SKM-1 (cell line): ENCODE measurements around the gene SPHKAP.
"Not testable (repeated sequence)": the region's sequence is repeated elsewhere in the genome, so short reads cannot be mapped to it uniquely, and the experiment has no call there.

Source experiments
- DNase-seq: peaks from one replicate; lab custom pipeline; 2025; ENCODE audit not compliant: unreplicated experiment; lab: John Stamatoyannopoulos, UW

SPHKAP gene

DNA sequence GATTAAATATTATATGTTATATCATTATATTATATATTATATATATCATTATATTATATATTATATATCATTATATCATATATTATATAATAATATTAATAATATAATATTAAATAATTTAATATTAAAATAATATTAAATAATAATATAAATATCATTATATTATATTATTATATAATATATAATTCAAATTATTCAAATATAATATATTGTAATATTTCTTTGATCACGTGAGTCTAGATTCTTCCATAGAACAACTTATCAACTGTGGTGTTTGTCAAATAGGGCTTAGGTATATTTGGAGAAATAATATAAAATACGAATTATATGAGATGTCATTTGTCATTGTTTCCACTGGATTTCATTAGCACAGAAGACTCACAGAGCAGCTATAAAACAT is 77.3 kb downstream of the SPHKAP start:
- DNase-seq = no peak

DNA sequence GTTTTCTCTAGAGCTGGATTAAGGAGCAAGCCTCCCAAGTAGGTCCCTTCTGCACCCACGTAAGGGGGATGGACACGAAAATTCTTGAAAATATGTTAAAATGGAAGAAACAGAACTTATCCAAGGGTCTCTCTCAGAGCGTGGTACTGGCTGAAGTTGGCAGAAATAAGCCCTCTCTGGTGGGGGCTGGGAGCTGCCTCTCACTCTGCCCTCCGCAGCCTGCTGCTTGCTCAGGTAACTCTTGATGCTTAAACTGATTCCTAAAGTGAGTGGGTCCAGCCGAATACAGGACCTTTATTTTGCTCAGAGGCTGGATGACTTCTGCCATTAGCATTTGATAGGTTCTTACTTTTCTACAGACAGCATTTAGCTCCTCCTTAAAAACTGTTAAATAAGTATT is 78.1 kb downstream of the SPHKAP start:
- DNase-seq = no peak

DNA sequence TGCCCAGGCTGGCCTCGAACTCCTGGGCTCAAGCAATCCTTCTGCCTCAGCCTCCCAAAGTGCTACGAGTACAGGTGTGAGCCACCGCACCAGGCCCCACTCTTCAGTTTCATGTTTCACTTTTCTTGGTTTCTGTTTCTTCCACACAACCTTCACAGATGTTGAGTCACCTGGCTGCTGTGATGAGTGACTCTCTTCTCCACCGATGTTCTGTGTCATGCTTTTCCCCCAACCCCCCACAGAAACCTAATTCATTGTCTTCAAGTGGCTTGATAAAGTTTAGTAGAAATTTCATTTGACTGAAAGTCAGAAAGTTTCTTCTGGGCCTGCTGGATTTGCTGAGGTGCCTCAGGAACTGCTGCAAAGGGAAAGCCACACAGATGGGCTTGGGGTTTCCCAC is 78.5 kb downstream of the SPHKAP start:
- DNase-seq = no peak

DNA sequence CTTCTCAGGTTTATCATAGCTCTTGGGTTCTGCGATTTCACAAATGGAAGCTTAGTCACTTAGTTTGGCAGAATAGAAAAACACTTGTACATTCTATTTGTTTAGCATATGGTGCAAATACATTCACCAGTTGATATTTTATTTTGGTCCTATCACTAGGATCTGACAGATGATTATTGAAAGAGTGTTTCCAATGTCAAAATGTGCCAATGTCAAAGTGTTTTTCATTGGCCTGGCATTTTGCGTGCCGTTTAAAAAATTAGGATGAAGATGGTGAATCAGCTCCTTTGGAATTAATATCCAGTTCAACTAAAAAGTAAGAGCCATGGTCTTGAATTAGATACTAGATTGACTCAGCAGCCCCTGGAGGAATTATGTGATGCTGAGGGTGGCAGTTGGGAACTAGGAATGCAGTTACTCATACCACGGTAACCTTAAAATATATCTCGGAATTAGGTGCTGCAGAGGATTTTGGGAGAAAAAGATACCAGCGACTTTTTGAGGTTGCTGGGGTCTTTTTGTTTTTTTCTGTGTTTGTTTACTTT is 87.0 kb downstream of the SPHKAP start:
- DNase-seq = no peak

DNA sequence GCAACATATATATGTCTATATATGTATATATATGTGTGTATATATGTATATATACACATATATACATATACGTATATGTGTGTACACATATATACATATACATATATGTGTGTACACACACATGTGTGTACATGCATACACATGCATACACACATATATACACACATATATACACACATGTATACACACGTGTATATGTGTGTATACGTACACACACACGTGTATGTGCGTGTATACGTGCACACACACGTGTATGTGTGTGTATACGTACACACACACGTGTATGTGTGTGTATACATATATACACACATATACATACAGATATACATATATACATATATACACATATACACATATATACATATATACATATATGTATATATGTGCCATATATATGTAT is 89.4 kb downstream of the SPHKAP start:
- DNase-seq = no peak

DNA sequence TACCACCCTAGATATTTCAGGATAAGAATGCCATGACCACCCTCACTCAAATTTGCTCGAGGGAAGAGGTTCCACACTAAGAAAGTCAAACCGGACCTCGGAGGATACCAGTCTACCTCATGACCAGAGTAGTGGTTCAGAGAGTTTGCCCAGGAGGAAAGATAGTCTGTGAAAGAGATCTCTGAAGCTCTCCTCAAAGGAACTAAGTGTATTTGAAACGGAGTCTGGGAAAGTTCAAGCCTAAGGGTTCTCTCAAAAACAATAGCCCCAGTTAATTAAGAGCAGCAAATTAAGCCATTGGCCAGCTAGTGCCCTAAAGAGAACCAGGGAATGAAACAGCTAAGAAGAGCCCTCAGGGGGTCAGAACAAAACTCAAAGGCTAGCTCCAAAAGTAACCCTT is 94.9 kb downstream of the SPHKAP start:
- DNase-seq = no peak

DNA sequence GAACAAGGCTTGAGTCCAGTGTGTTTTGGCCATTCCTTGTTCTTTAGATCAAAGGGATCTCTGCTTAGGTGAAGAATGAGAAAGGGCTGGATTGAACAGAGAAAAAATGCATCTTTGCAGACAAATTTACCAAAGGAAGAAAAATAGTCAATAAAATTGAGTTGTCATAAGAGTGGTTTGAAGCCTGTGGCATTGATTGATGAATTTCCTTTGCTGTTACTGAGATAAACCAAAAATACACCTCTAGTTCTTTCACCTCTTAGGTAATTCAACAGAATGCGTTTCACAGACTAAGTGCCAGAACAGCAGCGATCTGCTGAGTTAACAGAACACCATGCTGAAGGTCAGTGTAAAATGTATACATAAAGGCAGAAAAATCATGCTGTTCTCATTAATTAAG is 96.8 kb downstream of the SPHKAP start:
- no peak for DNase-seq

DNA sequence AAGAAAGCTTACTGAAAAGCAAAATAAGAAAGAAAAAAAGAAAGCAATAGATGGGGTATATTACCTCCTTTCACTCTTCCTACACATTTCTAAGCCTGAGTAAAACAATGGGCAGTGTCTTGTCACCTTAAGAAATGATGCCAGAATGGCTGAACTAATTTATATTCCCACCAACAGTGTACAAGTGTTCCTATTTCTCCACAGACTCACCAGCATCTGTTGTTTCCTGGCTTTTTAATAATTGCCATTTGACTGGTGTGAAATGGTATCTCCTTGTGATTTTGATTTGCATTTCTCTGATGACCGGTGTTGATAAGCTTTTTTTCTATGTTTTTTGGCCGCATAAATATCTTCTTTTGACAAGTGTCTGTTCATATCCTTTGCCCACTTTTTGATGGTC is 98.4 kb downstream of the SPHKAP start:
- DNase-seq = no peak

DNA sequence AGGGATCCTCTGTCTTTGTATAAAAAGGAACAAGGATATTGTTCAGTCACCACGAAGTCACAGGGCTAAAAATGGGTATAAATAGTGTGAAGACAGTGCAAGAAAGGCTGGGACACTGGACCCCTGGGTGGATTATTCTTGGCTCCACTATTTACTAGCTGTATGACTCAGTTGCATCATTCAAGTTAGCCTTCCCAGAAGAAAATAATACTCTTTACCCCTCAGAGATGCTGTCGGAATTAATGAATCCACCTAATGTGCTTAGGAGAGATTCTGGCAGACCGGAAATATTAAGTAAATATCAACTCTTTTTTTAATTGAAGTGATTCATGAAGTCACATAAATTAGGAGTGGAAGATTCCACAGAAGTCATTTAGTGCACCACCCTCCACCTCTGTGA is 98.9 kb downstream of the SPHKAP start:
- no peak for DNase-seq

DNA sequence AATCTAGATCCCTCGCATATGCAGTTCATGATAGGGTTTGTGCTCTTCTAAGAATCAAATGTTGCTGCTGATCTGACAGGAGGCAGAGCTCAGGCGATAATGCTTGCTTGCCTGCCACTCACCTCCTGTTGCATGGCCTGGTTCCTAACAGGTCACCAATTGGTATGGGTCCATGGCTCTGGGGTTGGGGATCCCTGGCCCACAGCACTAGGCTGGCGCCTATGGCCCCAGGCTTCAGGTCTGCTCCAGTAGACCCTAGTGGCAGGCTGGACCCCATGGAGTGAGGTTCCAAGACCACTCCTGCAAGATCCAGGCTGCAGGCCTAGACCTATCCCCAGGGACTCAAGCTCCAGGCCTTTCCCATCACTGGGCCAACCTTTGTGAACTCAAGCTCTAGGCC is 102.3 kb downstream of the SPHKAP start:
- no peak for DNase-seq

DNA sequence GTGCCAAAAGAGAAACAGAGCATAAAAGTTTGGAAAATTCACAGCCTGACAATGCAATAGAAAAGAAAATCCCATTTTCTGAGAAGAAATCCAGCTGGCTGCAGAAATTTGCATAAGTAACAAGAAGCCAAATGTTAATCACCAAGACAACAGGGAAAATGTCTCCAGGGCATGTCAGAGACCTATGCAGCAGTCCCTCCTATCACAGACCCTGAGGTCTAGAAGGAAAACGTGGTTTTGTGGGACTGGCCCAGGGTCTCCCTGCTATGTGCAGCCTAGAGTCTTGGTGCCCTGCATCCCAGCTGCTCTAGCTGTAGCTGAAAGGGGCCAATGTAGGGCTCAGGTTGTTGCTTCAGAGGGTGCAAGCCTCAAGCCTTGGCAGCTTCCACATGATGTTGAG is 104.8 kb downstream of the SPHKAP start:
- not testable (repeated sequence) for DNase-seq

DNA sequence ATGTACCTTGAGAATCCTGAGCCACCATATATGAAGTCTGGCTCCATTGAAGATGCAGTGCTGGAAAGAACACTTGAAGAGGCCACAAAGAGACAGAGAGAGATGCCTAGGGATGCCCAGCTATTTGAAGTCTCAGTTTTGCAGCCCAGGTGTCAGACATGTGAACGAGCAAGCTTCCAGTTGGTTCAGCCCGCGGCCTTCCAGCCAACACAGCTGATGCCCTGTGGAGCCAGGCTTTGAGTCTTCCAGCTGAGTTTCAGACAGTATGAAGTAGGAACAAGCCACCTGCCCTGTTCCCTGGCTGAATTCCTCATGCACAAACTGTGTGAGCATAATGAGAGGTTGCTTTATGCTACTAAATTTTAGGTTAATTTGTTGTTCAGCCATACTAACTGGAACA is 108.8 kb downstream of the SPHKAP start:
- DNase-seq = no peak

DNA sequence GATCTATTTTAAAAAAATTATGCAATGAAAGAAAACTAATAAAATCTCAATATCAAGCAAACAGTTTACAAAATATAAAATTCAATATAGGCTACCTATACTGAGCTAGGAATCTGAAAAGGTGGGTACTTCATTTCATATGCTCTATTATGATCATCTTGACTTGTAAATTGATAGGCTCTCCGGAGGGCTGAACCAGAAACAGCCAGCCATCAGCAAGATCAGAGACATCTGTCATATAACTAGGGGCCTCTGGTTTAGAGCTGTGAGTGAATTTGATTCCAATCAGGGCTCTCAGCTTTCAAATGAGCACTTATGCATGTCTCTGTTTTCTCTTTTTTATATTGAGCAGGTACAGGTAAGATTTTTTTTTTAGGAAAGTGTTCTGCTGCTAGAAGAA is 114.2 kb downstream of the SPHKAP start:
- DNase-seq = no peak

DNA sequence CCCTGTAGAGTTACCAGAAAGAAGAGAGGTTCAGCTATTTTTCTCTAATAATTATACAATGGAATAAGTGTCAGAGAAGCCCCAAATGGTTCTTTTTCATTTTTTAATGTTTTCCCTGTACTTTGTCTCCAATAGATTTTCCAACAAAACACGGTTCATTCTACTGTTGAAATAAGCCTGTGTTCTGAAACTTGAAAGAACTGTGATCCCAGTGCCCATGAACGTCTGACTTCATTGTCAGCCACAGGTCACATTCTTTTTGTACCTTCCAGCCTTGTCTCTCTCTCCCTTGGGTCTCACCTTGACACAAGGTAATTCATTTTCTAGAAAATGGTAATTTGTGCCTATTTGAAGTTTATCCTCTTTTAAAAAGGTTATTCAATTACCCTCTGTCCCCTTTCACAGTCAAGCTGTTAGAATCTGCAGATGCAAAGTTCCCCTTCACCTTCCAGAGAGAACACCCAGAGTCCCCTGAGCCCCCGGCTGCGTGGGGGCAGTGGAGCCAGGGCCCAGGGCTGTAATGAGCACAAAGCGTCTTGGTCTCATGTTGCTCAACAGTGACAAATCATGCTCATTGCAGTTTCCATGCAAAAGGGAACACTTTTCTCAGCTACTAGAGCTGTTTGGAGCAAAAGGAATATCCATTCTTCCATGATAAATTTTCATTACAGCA is 115.2 kb downstream of the SPHKAP start:
- no peak for DNase-seq

DNA sequence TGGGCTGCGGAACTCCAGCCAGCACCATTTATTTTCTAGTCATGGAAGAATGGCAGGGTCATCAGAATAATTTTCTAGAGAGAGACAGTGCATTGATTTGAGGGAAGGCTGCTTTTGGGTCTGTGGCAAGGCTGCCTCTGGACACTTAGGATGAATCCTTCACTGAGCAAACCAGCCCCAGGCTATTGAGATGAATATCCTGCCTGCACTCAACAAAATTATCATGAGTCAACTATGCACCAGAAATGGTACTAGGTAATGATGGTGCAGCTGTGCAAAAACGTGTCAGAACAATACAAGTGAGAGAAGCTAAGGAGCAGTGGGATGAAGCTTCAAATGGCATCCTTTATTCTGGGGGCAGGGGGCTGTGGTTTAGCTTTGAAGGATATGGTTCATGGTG is 115.8 kb downstream of the SPHKAP start:
- no peak for DNase-seq

DNA sequence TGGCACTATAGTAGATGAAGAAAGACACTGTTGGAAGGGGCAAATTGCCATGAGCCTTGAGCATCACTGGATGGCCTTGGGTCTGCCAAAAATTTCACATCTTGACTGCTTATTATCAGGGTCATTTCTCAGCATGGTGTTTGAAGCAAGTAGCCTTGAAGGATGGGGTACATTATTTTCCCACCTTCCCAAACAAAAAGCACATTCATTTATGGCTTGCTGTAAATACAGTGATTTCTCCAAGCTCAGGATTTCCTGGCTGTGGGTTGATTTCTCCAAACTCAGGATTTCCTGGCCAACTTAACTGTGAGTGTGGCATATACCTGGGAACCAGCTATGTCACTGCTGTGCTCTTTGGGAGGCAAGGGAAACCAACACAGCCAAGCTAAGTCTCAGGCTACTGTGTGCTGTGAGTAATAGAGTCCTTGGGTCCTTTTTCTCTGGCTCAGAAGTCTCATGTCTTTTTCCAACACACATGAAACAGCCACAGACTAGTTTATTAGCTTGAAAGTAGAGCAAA is 116.6 kb downstream of the SPHKAP start:
- DNase-seq = no peak

DNA sequence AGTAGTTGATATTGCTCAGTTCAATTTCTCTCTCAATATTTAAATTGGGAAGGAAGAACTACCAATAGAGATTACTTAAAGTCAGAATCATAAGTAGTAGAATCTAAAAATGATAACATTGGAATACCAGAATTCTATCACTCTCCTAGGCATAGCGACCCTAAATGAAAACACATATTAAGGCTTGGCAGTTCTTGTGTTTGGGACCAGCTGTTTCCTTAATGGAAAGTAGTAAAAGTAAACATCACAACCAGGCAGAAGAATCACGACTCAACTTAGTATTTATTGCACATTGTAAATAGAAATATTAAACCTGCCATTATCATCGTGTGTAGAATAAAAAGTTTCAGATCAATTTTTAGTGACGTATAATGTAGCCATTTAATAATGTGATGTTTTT is 117.5 kb downstream of the SPHKAP start:
- DNase-seq = no peak

DNA sequence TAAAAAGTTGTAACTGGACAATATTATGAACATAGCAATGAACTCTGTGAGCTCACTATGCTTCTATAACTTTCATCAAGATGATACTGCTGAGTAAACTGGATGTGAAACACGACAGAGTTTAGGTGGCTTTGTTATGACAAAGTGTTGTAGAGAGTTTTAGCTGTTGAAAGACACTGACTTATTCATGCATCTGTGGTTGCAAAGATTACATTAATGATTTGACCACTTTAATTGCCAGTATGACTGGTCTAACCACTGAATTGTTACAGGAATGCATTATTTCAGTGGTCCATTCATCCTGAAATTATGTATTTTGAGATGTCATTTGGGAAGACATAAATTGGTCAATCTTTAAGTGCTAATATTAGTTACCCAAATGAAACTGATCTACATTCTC is 117.9 kb downstream of the SPHKAP start:
- no peak for DNase-seq

DNA sequence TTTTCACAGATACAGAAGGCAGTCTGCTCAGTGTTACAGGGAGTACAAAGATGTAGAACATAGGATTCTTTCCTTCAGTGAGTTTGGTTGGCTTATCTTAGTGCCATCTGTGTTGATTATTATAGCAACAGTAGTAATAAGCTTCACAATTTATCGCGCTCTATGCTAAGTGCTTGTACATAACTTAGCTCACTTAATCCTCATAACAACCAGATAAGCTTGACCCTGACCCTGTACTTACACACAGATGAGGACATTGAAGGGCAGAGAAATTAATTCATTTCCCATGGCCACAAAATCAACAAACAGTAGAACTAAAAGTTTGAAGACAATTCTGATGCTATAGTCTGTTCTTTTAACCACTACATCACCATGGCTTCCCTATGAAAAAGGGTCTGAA is 121.8 kb downstream of the SPHKAP start:
- no peak for DNase-seq

DNA sequence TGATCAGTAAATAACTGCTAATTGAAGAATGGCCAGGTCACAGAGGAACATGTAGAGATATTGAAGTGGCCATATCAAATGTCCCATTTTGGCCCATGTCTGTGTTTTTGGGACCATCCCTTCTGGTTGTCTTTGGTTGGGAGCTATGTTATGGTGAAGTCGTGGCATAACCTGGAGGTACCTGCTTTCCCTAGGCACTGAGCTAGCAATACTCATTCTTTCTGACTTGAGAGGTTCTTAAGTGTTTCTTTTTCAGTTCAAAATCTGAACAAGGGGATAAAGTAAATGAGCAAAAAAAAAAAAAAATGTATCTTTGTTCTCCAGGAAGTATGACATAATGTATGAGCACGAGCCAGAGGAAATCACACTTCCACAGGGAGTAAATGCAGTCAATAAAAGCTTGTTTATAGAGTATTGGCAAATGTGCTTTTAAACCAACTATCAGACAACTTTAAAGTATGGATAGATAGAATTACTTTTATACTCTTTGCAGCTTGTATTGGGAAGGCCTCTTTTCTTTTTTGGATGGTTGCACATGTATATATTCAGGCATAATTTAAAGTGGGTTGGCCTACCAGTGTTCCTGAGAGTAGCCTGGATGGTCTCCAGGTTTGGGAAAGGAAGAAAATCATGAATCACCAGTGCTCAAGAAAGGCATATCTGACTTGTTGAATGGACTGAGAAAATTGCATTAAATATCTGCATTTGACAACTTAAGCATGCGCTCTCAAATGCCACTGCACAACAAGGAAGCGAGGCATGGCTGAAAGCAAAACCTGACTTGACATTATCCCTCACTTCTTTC is 125.0 kb downstream of the SPHKAP start:
- no peak for DNase-seq

DNA sequence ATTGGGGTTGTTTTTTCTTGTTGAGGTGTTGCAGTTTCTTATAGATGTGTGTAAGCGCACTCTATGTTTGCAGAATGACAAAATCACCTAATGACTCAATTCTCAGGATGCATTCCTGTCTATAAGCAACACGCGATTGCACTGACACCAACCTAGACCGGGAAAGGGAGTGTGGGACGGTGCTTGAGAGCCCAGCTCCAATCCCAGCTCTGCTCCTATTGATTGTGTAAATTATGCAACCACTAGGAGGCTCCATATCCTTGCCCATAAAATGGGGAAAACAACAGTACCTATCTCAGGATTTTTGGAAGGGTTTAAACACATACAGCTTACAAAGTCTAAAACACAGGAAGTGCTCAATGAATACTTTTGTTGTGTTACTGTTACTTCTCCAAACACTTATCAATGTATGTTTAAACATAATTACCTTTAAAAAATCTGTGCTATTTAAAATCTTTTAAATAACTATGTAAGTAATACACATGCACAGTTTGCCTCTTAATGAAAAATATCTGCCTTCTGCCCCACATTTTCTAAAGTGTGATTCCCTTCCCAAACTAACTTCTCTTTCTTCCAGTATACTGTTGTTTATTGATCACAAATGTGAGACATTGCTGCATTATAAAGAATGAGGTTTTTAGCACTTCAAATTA is 132.5 kb downstream of the SPHKAP start:
- DNase-seq = no peak

DNA sequence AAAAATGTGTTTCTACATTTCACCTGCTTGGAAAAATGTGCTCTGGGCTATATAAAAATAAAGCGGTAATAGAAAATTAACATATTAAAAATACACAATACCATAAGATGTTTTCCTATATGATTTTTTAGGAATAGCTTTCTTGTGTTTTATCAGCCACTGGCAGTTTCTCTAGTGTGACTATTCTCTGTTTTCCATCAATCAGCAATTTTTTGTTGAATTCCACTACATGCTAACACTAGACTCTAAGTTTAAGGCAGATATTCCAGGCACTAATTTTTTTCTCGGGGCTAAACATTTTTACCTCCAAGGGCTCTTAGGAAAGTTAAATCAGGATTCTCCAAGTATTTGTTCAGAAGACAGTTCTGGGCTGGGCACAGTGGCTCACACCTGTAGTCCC is 140.5 kb downstream of the SPHKAP start:
- DNase-seq = no peak
